GM18517 (cell line): Measurements from ENCODE around the gene ZCCHC7.

Experiments
- ATAC-seq: cut with Tn5 transposase; IDR thresholded peaks from one replicate; pipeline ENCODE4 v1.9.1; 2021; ENCODE audit warnings: mild to moderate bottlenecking, moderate library complexity; ENCODE audit not compliant: unreplicated experiment

Gene ZCCHC7

DNA sequence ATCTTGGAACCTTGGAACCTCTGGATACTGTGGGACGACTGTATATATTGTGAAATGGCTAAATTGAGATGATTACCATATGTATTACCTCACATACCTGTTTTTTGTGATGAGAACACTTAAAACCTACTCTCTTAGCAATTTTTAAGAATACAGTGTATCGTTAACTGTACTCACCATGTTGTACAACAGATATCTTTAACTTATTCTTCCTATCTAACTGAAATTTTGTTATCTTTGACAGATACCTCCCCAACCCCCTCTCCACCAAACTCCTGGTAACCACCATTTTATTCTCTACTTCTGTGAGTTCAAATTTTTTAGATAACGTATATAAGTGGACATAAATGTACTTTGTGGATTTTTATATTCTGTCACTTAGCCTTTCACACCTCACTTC is 126.5 kb downstream of the ZCCHC7 start:
- no peak for ATAC-seq

DNA sequence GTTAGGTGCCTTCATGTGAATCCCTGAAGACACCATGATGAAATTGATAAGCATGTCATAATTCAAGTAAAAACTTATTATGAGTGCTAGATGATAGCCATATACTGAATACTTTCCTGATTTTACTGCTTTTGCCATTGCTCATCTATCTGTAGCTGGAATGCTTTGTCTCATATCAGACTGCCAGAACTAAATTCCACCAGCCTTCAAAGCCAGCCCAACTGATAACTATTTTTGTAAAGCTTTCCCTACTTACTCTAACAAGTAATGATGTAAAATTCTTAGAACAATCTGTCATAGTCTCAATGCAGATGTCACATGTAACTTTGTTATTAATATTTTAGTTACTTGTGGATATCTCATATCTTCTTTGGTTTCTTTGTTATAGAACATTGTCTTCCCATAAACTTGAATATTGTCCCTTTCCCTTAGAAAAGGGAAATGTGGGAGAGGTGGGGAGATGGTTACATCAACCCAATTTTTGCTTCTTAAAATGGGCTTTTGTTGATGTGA is 128.3 kb downstream of the ZCCHC7 start:
- no peak for ATAC-seq

DNA sequence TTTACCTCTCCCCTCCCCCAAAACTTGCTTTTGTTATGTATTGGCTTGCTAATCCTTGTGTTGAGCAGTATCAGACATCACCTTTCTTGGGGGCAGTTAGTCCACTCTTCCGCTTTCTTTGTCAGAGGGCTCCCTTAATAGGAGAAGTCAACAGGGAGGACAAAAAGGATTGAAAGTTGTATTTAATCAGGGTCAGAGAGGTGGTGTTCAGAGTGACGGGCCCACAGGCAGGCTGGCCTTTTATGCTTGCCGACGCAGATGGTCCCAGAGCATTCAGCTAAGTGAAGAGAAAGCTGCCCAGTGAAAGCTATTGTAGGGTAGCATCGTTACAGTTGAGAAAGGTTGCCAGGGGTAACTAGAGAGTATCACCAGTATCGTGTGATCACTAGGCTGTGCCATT is 131.1 kb downstream of the ZCCHC7 start:
- no peak for ATAC-seq

DNA sequence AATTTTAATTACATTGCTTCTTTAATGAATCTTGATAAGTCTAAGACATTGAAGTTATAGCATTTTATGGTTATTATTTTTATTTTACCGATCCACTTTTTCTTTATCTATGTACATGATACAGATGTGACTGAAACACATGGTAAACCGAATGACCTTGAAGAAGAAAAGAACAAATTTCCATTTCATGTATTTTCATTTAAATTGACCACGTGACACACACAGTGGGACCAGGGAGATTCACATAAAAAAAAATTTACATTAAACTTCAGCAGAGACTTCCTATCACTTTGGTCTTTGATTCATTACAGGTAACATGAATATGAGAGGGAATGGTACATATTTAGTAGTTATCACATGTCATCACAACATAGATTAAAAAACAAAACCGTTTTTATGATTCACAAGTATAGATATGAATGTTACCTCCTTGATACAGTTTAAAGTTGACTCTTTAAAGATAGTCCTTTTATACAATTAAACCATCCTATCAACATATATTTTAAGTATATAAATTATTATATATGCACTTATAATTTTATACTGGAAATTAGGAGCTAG is 133.1 kb downstream of the ZCCHC7 start:
- no peak for ATAC-seq

DNA sequence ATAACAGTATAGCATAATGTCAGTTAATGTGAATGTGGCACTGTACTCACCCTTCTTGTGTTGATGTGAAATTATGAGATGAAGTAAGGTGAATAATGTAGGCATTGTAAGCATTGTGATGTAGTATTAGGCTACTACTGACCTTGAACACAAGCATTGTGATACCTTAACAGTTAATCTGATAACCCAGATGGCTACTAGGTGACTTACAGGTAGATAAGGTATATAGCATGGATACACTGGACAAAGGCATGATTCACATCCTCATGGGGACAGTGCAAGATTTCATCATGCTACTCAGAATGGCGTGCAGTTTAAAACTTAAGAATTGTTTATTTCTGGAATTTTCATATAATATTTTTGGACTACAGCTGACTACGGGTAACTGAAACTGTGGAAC is 134.8 kb downstream of the ZCCHC7 start:
- no peak for ATAC-seq

DNA sequence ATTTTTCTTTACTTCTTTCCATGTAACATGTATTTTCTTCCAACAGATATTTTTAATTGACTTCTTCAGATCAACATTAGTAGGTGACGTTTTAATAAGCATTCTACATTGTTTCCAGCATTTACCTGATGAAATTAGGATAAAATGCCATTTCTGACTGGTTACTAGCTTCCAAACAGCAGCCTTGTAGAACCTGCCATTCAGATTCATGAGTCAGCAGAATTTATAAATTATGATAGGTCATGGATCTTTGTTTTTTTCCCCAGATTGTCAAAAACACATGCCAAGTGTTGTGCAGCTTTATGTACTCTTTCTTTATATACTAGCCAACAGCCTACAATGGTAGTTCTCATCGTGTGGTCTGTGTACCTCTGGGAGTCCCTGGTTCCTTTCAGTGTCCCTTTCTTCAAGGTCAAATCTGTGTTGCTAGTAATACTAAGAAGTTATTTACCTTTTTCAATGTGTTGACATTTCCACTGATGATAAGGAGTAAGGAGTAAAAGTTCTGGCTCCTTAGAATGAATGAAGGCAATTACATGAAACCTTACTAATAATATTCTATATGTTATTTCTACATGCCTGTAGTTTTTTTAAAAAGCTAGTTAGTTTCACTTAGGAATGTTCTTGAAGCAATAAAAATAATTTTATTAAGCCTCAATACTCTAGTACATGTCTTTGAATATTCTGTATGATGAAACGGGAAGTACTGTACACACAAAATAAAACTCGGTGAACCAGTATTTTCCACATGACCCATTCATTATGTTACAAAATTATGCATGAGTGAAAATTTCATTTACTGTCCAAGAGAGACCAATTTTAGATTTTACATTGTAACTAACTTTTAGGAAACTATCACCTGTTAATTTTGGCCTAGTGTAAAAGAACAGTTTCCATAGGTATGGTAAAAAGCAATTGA is 135.8 kb downstream of the ZCCHC7 start:
- no peak for ATAC-seq

DNA sequence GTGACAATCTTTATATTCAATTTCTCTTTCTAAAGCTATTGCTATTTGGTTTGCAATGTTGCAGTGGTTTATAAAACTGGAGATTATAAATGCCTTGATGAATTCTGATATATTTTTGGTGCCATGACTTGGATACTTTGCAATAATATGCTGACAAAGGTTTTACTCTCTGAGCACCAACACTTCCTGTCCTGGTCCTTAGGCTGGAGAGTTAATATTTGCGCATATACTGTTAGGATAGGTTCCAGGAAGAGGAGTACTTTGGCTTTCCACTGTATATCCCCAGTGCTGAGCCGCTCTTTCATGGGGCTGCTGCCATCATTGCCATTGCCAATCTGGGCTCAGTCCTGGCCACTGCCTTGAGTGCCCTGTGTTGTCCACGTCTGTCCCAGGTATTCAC is 139.6 kb downstream of the ZCCHC7 start:
- ATAC-seq, result no peak

DNA sequence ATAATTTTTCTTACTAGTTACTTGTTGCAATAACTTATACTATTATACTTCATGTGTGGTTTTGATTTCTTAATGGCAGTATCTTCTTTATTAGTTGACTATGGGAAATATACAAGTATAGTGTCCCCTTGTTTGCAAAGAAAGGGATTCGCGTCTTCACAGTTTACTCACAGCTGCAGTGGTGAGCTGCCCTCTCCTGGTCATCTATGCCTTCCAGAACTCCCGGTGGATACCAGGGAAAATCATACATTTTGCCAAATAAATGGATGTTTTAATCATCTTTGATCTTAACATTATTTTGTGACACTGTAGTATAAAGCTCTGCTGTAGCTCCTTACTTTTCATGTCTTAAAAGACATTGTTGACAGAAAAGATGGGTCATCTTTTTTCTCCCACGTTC is 142.0 kb downstream of the ZCCHC7 start:
- ATAC-seq, result no peak

DNA sequence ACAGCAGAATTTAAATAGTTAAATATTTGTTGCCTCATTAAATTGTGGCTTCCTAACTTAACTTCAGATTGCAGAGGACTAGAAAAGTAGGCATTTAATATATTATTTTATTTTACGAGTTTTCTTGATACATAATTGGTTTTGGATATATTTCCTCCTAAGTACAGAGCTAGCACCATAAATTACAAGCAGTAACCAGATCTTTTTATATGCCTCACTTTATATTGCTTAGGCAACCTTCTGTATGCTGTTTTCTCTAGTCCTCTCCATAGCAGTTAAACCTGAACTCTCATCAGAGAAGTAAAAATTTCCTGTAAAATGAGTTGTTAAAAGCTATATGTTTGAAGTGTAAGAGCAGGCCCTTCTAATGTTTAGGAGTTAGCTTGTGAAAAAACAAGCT is 144.2 kb downstream of the ZCCHC7 start:
- ATAC-seq, result no peak

DNA sequence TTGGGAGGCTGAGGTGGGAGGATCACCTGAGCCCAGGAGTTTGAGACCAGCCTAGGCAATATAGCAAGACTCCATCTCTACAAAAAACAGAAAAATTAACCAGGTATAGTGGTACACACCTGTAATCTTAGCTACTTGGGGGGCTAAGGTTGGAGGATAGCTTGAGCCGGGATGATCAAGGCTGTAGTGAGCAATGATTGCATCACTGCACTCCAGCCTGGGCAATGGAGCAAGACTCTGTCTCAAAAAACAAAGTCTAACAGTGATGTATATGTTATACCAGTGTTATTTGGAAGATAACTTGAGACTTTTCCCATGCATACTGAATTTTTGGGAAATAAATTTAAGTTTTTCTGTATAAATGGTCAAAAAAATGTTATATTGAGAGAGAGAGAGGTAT is 146.3 kb downstream of the ZCCHC7 start:
- no peak for ATAC-seq

DNA sequence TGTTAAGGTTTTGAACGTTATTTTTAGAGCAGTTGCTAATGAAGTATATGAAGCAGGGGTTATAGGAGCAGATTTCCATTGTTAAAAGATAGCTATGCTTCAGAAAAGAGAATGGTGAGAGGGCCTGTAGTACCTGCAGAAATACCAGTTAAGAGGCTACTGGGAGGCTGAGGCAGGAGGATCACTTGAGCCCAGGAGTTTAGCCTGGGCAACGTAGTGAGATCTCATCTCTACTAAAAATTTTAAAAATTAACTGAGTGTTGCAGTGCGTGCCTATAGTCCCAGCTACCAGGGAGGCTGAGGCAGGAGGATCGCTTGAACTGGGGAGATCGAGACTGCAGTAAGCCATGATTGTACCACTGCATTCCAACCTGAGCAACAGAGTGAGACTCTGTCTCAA is 148.8 kb downstream of the ZCCHC7 start:
- ATAC-seq, result no peak

DNA sequence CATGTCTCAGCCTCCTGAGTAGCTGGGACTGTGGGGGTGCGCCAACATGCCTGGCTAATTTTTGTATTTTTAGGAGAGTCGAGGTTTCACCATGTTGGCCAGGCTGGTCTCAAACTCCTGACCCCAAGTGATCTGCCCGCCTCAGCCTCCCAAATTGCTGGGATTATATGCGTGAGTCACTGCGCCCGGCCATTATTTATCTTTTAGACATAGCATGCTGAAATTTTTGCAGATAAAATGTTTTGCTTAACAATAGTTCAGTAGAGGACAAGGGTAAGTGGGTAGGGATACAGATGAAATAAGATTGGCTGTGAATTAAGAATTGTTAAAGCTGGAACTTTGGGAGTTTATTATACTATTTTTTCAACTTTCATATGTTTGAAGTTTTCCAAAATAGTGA is 151.3 kb downstream of the ZCCHC7 start:
- ATAC-seq, result no peak

DNA sequence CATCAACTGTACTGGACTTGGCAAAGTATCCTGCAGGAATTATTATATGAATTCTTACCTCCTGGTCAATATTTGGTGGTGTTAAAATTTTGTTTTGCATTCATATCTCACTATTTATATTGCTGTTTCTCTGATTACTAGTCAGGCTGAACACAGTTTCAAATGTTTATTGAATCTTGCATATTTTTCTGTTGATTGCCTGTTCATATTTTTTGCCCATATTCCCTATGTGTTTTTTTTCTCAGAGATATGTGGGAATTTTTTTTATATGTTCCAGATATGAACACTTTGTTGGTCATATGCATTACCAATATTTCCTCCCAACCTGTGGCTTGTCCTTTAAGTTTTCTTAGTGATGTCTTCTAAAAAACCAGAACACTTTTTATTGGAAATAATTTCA is 153.2 kb downstream of the ZCCHC7 start:
- no peak for ATAC-seq

DNA sequence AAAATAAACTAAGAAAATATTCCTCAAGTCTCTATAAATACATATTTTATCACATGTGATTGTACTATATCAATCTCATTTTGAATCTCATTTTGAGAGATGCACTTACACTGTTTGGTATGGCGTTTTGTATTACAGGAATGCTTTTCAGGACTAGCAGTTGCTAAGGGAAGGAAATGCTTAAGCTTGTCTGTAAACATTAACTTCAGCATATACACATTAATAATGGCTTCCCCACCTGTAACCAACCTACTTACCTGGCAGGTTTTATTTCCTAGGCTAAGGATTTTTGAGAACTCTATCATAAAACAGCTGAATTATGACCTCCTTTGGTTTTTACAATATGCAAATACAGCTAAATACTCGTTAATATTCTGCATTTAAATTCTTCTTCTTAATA is 161.2 kb downstream of the ZCCHC7 start:
- no peak for ATAC-seq

DNA sequence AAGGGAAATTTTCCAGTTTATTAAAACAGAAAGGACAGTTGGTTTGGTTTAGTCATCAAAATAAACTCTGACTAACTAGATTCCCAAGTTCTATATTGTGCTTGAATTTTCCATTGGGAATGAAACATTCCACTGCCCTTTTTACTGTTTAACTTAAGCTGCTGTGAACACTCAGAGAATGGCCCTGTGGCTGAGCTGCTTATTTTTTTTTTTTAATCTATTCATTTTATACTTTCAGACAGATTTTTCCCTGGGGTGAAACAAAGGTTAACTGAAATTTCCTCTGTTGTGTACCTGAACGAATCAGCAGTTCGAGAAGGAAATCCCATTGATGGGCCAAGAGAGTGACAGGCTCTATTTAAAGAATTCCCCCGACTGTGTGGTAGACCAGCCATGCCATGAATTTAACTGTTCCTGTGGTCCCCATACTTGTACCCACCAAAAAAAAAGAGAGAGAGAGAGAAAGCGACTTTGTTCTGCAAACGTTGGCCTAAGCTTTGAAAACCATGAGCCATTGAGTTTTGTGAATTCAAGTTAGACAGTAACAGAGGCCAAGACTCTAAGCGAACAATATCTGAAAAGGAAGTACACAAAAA is 163.5 kb downstream of the ZCCHC7 start:
- ATAC-seq, result no peak

DNA sequence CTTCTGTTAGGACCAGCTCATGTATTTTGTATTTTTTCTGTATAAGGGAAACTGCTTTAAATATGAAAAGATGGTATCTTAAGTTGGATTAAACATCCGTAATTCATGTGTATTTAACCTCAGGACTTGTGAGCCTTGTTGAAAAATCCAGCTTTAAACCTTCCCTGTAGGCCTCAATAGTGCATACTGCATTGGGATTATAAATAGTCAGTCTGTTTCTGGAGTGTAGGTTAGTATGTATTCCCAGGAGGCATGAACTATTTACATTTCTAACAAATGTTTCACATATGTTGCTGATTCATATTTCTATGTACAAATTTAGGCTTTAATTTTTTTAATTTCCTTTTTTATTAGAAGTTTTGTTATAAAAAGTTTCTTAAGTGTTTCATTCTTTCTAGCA is 164.3 kb downstream of the ZCCHC7 start:
- ATAC-seq, result no peak

DNA sequence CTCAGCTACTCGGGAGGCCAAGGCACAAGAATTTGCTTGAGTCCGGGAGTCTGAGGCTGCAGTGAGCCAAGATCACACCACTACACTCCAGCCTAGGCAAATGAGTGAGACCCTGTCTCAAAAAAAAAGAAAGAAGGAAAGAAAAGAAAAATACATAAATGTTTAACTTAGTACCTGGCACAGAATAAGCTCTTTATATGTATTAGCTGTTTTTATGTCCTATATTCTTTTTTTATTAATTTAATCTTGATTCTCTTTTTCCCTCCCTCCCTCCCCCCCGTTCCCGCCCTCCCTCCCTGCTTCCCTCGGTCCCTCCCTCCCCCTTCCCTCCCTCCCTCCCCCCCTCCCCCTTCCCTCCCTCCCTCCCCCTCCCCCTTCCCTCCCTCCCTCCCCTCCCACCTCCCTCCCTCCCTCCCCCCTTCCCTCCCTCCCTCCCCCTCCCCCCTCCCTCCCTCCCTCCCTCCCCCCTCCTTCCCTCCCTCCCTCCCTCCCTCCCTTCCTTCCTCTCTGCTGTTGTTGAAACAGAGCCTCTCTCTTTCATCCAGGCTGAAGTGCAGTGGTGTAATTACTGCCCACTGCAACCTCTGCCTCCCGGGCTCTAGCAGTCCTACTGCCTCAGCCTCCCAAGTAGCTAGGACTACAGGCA is 166.3 kb downstream of the ZCCHC7 start:
- ATAC-seq, result no peak

DNA sequence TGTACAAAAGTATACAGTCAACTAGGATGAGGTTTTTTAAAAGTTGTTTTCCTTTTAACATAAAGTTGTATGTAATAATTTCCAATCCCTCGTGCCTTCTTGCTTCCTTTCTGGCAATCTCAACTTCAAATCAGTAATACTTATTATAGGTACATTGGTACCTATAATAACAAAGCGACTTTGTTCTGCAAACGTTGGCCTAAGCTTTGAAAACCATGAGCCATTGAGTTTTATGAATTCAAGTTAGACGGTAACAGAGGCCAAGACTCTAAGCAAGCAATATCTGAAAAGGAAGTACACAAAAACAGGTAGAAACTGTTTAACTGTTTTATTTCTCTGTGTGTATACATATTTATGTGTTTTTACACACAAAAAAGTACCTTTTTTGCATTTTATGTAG is 166.9 kb downstream of the ZCCHC7 start:
- no peak for ATAC-seq

DNA sequence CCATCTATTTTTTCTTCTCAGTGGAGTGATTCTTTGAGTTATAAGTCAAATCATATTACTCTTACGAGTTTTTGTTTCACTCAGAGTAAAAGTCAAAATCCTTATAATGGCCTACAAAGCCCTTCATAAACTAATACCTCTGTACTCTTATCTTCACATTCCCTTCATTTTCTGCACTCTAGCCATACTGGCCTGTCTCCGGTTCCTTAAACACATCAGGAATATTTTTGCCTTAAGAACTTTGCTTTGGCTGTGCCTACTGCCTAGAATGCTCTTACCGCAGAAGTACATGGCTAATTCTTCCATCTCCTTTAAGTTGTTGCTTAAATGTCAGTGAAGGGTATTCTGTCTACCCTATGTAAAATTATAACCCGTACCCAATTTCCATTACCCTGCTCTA is 169.3 kb downstream of the ZCCHC7 start:
- no peak for ATAC-seq

DNA sequence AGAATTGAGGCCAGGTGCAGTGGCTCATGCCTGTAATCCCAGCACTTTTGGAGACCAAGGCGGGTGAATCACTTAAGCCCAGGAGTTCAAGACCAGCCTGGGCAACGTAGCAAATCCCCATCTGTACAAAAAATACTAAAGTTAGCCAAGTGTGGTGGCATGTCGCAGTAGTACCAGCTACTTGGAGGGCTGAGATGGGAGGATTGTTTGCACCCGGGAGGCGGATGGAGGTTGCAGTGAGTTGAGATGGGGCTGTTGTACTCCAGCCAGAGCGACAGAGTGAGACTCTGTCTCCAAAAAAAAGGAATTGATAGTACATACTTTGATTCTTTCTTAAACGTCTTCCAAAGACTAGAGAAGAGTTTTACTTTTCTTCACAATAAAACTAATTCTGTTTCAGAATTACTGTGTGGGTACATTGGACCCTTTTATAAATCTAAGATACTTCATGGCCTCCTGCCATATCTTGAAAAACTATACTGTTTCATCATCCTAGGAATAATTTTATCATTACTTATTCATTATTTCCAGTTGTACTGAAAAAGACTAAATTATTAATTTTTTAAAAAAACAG is 170.1 kb downstream of the ZCCHC7 start:
- no peak for ATAC-seq

DNA sequence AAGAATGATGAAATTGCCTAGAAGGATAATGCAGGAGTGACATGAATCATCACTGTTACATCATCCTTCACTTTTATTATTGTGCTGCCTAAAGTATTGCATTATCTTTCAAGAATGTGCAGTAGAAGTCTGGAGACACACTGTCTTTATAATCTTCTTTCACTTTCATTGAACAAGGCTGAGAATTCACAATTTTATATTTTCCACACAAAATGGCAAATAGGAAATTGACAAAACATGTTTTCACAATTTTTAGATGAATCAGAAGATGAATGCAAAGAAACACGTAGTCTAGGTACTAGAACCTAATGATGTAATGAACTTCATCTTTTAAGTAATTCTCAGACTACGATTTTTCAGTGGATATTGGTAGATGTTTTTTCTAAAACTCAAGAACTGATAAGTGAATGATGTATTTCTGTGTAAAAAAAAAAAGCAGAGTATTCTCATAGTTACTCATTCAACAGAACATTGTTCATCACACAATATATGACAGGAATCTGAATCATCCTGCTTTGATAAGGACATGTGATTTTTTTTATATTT is 170.6 kb downstream of the ZCCHC7 start:
- no peak for ATAC-seq
